ENCODE measurements around the gene CEP55. TPM values are rescaled to one million over a fixed set of nuclear protein-coding genes. Genes with fewer than 3 reads are reported as not detected.
A peak's percentile ranks its signal among the peaks of the same experiment; 100 is the strongest.
"Not testable (repeated sequence)": the region's sequence is repeated elsewhere in the genome, so short reads cannot be mapped to it uniquely, and the experiment has no call there.

CEP55 gene
- total RNA-seq: 8.9 TPM

GRCh38 chr10:93496322-93497041 lies at the start of gene CEP55:
TSS of gene CEP55 (plus strand) at chr10:93496612. CDS start at chr10:93500052, 3,440 bp downstream.
- peak; percentile 98 for DNase-seq

DNA sequence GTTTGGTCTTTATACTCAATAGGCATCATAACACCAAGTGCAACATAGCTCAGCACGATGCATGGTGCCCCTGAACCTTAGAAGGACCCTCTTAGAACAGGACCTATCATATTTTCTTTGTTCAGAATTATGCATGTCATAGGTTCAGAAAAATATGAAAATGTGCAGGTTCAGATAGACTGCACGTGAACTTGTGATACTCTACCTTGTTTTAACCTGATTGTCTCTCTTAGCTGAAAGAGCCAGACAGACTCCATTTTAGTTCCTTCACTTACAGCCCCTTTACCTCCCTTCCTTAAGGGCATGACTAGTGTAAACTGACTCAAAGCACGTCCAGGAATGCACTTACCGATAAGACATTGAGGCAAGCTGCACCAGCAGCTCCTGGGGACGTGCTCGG lies 49.4 kb upstream of the CEP55 start:
- DNase-seq: no peak

DNA sequence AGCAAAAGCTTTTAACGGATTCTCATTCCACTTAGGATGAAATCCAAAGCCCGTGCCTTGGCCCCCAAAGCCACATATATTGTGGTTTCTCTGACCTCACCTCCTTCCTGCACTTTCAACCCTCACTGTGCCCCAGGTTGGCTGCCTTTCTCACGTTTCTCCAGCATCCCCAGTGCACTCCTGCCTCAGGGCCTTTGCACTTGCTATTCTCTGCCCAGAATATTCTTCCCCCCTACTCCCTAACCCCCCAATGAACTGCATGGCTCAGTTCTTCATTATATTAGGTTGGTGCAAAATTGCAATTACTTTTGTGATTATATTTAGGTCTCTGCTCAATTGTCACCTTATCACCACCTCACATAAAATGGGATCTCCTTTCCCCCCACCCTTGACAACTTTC lies 48.4 kb upstream of the CEP55 start:
- no peak for DNase-seq

GRCh38 chr10:93451244-93451947 lies 45.0 kb upstream of the CEP55 start:
- DNase-seq: no peak

DNA sequence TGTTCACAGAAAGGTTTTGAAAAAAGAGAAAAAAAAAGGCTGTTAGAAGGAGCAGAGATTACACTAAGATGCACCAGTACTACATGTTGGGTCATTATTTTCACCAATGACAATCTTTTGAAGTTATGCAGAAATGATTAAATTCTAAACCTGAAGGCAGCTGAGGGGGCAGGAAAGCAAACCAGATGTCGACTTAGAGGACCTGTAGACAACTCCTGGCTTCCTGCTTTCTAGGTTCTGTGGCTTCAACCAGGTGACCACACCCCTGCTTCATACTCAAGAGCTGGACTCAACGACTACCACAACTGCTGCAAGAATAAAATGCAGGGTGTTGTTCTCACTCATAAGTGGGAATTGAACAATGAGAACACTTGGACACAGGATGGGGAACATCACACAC lies 44.3 kb upstream of the CEP55 start:
- DNase-seq: no peak

DNA sequence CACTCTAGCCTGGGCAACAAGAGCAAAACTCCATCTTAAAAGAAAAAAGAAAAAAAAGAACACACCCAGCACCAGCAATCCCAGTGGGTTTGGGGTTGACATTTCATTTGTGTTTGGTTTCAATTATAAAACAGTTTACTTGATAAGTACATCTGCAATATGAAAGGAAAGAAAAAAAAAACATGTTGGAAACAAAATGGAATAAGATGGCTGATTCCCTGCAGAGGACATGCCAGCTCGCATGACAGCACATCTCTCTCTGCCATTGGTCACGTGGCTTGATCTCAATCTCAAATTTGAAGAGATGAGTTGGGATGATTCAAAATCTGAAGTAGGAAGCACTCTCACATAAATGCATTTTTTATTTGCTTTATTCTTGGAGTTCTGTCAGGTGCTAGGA lies 42.3 kb upstream of the CEP55 start:
- no peak for DNase-seq

- no peak for DNase-seq
Measured at GRCh38 chr10:93454736-93455135, 41.7 kb upstream of the CEP55 start.

DNA sequence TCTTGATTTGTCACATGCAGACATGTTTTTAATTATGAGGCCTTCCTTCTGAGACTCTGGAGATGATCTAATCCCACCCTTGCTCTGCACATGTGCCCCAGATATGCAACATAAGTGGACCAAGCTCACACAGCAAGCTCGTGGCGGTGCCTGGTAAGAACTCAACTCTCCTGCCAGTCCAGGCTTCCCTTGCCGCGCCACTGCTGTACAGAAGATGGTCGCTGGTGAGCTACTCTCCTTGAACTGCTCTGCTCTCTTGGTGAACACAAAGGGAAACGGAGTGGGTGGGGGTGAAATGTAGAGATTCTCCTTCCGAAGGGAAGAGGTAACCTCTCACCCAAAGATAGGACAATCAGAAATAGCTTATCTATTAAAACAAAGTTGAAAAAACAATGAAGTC lies 39.9 kb upstream of the CEP55 start:
- DNase-seq: no peak

DNA sequence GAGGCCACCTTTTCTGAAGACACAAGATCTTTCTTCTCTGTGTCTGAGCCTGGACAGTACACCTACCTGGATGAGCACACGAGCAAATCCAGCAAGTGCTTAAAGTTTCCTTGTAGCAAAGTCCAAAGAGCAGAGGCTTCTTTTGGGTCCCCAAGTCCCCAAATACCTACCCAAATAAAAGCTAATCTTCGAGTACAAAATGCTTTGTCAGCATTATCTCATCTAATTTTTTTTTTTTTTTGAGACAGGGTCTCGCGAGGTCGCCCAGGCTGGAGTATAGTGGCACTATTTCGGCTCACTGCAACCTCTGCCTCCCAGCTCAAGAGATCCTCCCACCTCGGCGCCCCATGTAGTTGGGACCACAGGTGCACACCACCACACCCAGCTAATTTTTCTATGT lies 38.9 kb upstream of the CEP55 start:
- DNase-seq: no peak

DNA sequence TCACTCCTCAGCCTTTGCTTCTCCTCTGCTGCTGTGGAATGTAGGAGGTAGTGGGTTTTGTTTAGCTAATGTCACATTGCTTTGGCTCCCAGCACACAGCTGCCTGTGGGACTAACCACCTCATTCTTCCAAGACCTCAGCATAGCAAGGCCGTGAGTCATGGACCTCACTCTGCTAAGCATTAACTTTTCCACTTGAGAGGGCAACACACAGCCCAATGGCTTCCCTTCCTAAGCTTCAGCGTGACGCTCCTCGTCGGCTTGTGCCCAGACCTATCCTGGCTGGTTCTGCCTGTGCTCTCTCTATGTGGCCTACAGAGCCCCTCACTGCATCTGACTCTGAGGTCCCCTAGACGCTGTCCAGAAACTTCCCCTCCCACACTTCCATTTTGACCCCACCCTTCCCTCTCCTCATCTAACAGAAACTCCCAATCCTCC lies 37.6 kb upstream of the CEP55 start:
- DNase-seq: peak; percentile 88

DNA sequence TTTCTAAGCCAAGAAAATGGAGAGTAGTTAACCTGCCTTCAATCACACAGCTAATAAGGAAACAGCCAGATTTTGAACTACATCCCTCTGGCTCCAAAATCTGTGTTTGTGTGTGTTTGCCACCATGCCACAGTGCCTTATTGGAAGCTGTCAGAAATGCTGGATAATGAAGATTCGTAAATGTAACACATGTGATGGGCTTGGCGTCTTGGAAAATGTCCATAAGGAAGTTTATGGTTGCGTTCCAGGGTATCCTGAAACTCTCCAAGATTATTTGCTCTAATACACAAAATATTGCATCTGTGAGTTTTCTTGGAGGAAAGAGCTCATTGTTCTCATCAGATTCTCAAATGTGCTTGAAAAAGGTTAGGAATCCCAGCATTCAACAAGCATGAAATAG lies 36.9 kb upstream of the CEP55 start:
- no peak for DNase-seq

- DNase-seq: no peak
Measured at GRCh38 chr10:93461109-93461806, 35.2 kb upstream of the CEP55 start.

GRCh38 chr10:93461807-93462178 lies 34.6 kb upstream of the CEP55 start:
- DNase-seq: no peak

- DNase-seq: no peak
Measured at GRCh38 chr10:93462371-93462770, 34.0 kb upstream of the CEP55 start.

DNA sequence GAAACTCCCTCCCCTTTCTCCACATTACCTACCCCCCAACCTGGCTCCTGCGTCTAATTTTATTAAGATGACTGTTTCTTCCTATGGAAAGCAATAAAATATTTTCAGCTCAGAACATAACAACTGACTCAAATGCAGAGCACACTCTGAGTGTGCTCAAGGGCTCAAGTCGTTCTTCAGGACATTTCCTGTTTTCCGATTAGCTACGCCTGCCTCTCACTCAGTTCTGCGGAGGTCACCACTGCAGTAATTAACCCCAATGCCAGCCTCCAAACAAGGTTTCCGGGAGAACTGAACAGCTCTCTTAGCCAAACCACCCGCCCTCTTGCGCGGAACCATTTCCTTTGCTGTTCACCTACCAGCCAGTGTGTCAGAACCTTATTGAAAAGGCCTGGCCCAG lies 33.5 kb upstream of the CEP55 start:
- DNase-seq: no peak

DNA sequence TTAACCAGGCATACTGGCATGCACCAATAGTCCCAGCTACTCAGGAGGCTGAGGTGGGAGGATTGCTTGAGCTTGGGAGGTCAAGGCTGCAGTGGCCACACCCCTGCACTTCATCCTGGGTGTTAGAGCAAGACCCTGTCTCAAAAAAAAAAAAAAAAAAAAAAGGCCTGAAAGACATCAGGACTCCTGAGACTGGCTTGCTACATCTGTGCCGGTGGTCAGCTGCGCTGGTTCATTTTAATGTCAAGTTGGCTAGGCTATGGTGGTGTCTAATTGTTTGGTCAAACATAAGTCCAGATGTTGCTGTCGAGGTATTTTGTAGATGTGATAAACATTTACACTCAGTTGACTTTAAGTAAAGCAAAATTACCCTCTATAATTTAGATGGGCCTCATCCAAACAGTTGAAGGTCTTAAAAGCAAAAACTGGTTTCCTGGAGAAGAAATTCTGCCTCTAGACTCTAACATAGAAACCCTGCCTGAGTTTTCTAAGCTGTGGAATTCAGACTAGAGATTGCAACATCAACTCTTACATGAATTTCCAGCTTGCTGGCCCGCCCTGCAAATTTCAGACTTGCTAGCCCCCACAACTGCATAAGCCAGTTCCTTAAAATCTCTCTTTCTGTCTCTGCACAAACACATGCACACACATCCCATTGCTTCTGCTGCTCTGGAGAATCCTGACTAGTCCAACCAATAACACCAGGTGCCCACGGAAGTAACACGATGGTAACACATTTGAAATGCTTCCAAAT lies 32.5 kb upstream of the CEP55 start:
- peak; percentile 47 for DNase-seq

DNA sequence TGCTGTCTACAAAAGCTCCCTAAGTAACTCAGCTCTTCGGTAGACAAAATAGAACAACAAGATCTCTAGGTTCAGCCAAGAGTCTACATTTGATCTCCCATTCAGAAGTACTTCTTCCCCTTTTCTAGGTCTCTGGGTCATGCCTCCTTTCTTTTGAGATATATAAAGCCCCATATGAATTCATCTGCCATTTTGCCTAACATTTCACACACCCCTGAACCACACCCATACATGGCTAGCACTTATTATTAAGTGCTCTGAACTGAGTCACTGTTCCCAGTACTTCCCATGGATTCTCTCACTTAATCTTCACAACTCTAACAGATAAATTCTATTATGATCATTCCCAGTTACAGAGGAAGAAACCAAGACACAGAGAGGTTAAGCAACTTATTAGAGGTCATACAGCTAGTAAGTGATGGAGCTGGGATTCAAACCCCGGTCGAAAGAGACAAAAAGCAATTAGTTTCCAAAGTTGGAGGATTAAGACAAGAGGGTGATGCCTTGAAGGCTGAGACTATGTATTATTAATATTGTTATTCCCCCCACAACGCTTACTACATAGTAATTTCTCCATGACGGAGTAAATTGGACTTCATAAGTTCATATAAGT lies 31.5 kb upstream of the CEP55 start:
- DNase-seq: no peak

DNA sequence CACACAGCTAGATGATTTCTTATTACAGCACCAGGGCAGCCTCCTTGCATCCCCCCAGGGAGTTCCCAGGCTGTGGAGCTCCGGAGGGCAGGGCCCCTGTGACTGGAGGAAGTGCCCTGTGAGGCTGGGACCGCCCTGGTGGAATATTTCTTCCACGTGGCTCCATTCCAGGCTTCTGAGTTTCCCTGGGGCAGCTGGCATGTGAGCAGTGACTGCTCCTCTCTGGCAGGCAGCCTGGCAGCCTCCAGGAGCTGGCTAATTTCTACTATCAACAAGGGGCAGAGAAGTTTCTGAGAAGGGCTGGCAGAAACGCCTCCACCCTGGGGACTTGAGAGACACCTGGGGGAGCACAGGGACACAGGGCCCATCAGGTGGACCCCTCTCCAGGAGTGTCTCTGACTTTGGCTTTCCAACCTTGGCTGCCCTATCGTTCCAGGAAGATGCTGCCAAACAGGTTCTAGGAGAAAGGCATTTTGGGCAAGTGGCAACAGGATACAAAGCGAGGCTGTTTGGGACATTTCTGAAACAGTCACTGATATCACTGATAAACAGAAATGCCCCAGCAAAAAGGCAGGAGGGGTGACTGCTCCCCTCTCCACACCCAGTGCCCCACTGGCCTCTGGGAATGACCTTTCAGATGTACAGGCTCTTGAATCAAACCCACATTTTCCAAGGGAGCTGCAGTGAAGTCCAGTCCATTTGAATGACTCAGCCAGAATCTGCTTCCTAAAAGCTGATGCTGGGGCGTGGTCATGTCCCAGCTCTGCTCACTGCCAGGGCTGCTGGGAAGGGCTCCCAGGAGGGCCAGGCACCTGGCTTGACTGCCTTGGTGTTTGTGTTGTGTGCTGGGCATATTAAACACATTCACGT lies 30.4 kb upstream of the CEP55 start:
- peak; percentile 93 for DNase-seq

GRCh38 chr10:93467635-93468034 lies 28.8 kb upstream of the CEP55 start:
- DNase-seq: not testable (repeated sequence)

- DNase-seq: no peak
Measured at GRCh38 chr10:93468461-93469213, 27.8 kb upstream of the CEP55 start.

Data from tongue (tissue), 2 donors.